ENCODE results near the gene GCSH.

The GCSH gene

DNA sequence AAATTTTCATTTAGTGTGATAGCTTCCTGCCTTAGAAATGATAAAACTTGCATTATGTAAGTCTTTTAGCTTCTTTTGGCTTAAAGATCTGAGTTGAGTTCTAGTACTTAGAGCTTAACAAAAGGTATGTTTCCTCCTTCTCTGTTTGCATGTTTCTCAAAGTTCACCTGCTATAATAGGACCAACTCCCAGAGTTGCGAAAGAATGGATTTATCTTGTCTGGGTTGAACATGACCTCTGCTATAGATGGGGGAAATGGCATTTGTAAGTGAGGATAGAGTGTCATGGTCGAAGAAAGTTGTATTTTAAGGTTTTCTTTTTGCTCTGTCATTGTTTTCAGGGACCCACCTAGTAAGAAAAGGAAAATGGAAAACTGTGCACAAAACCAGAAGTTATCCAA lies 53.4 kb downstream of the GCSH start:
- DNase-seq (ENCODE audit: low read depth, low spot score): no peak

DNA sequence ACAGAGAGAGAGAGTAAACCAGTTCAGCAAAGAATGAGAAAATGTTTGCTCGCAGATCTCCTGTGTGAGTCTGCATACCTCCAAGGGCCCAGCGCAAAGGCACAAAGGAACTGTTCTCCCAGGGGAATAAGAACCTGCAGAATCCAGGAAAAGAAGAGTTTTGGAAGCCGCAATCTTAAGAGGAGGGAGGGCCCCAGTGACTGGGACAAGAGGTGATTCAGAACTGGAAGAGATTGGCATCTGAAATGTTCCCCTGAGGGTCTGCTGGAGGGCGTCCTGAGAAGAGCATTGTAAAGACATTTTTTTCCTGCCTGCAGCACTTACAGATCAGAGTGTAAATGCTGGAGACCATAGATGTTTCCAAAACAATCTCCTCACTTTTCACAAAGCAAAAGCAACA lies 54.5 kb downstream of the GCSH start:
- DNase-seq (ENCODE audit: low read depth, low spot score): no peak

DNA sequence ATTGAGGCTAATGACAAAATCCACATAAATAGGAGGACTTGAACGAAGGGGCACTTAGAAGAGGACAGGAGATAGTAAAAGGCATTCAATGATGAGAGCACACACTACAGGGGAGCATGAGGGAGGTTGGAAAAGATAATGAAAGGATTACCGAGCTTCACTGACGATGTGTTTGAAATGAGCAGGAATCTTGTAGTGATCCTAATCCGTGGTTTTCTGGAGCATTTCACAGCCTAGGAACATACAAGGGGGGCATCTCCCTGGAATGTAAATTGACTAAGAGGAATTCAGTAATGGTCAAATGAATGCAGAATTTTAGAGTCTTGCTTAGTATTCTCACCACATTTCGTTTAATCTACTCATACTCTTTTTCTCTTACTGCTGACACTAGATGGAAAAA lies 55.4 kb downstream of the GCSH start:
- DNase-seq (ENCODE audit: low read depth, low spot score): no peak

DNA sequence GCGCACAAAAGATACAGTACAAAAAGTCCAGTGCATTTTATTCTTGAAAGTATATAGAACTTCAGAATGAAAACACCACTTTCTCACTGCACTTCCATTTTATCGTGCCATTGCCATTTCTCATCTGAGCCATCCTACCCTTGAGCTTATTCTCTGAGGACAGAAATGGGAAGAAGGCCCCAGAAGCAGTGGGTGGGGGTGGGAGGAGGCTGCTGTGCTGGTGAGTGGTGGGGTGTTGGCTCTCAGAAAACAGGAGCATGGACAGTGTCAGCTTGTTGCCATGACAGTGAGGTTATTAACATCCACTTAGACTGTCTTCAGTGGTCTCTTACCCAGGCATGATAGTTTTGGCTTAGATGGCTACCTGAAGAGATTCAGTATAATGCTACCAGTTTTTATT lies 56.1 kb downstream of the GCSH start:
- DNase-seq (ENCODE audit: low read depth, low spot score): no peak

DNA sequence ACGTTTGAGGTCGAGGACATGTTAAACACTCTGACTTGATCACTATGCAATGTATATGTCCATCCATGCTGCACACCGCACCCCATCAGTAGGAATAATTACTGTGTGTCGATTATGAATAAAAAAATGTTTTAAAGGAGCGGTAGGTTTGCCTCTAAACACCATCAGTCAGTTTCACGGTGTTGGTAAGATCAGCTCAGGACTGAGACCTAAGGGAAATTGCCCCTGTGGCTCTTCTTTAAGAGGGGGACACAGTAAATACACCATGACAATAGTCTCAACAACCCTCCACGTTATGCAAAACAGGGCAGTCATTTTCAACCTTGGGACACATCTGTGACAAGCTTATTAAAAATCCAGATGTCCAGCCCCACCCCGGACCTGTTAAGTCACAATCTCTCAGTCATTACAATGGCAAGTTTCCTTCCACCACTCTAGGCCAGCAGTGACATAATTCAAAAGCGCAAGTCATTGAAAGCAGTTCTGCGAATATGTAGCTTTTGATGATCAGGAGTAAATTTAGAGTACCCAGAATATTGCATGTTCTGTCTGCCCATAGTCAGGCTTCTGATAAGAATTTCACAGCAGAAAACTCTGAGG lies 59.3 kb downstream of the GCSH start:
- no peak for DNase-seq (ENCODE audit: low read depth, low spot score)

DNA sequence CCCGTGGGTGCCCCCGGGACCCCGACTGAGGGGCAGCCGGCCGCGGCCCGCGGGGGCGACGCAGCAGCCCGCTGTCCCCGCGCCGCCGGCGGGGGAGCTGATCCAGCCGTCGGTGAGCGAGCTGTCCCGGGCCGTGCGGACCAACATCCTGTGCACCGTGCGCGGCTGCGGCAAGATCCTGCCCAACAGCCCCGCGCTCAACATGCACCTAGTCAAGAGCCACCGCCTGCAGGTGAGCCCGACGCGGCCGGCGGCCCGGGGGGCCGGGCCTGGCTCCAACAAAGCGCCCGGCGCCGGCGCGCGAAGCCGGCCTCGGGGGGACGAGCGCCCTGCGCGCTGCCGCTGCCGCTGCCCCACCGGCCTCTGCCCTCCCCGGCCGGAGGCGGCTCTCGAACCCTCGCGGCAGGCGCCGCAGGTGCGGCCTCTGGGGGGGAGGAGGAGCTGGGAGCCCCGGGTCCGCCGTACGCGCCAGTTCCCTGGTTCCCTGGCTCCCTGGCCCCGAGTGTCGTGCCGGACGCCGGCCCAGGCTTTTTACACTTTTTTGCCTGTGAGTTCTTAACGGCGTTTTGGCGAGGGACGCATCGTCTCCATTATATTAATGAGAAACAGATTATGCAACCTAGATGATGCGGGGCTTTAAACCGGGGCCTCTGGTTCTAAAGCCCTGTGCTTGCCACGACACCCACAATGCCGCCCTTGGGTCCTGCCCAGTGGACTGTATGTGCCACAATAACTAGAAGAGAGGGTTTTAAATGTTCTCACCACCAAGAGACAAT lies 60.0 kb downstream of the GCSH start:
- no peak for DNase-seq (ENCODE audit: low read depth, low spot score)

DNA sequence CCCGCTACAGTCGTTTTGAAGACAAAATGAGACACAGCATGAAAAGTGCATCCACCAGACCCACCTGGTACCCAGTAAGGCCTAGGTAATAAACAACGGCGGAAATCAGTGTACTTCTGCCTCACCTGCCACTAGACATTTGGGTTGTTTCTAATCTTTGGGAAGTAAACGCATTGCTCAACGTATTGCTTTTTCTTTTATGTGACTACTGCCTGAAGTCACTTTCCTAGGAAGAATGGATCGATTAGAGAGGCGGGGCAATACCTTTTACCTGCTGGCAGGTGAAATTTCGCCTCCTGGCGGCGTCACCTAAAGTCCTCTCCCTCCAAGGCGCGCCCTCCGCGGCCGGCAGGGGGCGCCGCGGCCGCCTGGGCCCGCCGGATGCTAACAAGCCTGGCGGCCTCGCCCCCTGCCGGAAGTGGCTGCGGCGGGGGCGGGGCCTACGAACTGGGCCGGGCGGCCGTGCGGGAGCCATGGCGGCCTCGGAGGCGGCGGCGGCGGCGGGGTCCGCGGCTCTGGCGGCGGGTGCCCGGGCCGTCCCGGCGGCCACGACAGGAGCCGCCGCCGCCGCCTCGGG lies 60.7 kb downstream of the GCSH start, which contains the start of gene ATMIN:
ATMIN (plus strand) TSS at position 445 of the 577 bp plus-strand sequence; CDS start at position 474, 29 bp downstream.
- DNase-seq (ENCODE audit: low read depth, low spot score): peak; percentile 83
